ENCODE data around the gene ZNRF1. TPM values are rescaled to one million over a fixed set of nuclear protein-coding genes. Genes with fewer than 3 reads are reported as not detected.
A peak's percentile ranks its signal among the peaks of the same experiment; 100 is the strongest.

The ZNRF1 gene
- total RNA-seq, 4 donors from 2014 or later, result 19.3 to 46.7 (median 32.9) TPM

DNA sequence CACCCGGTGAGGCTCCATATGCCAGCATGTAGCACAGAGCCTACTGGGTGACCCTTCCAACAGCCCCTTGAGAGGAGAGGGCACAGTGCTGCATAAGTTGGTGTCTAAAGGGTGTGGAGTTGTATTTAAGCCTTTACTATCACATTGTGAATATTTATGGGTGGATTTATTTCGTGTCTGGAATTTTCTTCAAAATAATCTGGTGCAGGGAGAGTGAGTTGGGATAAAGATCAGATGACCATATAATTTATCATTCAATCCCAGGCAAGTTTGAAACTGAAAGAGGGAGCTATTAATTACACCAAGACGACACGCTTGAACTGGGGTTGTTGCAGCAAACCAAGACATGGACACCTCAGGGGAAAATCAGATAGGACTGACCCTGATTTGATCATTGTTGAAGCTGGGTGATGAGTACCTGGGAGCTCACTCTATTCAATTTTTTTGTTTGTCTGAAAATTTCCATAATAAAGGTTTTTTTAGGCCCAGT, 75.5 kb downstream of the ZNRF1 start:
- 84 to 86% methylated on average over 4 of the region's 4 CpGs for WGBS, 2 donors
- TF ChIP-seq POLR2A (IDR thresholded peaks at IDR 0.05), result no peak
- TF ChIP-seq, protein P1, sequence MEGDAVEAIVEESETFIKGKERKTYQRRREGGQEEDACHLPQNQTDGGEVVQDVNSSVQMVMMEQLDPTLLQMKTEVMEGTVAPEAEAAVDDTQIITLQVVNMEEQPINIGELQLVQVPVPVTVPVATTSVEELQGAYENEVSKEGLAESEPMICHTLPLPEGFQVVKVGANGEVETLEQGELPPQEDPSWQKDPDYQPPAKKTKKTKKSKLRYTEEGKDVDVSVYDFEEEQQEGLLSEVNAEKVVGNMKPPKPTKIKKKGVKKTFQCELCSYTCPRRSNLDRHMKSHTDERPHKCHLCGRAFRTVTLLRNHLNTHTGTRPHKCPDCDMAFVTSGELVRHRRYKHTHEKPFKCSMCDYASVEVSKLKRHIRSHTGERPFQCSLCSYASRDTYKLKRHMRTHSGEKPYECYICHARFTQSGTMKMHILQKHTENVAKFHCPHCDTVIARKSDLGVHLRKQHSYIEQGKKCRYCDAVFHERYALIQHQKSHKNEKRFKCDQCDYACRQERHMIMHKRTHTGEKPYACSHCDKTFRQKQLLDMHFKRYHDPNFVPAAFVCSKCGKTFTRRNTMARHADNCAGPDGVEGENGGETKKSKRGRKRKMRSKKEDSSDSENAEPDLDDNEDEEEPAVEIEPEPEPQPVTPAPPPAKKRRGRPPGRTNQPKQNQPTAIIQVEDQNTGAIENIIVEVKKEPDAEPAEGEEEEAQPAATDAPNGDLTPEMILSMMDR (IDR thresholded peaks at IDR 0.05), result no peak
- intact Hi-C loops (cut with DNase I; ENCODE audit: low total_unique reads), result no loop called here
- no peak for DNase-seq (ENCODE audit: low spot score in 2 of 2)
- no peak overlapping the region for H3K4me3 ChIP-seq (ENCODE audit: low read depth, poor library complexity, severe bottlenecking)

DNA sequence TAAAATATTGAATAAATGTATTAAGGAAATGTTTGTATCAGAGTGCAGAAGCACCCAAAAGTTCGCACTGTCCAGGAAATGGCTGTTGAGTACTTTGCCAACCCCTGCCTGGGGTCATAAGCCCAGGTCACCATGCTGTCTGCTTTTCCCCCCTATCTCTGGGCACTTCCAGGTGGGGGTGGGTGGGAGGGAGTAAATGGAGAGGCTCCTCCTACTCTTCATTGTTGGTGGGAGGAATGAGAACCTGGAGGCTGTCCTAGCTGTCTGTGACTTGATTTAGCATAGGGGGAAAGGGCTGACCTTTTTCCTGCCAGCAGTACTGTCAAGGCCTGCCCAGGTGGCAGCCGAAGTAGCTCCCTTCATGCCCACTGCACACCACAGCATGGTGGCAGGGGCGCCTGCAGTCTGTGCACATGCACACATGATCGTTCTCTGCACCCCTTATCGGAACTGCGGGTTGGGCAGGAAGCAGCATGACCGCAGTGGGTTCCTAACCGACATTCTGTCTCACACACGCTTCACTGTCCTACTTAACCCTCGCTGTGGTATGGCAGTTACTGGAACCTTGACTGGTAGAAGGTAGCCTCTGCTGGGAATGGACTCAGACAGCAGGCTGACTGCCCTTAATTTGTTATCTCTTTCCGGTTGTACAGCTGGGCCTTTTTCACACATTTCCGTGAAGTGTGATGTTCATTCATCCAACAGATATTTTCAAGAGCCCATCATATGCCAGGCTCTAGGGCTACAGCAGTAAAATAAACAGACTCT, 76.3 kb downstream of the ZNRF1 start:
- peak in 1 of 2 donors; percentile 48 for DNase-seq (ENCODE audit: low spot score in 2 of 2)
- TF ChIP-seq POLR2A (IDR thresholded peaks at IDR 0.05), result no peak
- TF ChIP-seq, protein P1 (IDR thresholded peaks at IDR 0.05), result no peak
- intact Hi-C loops (cut with DNase I; ENCODE audit: low total_unique reads), result no loop called here
- 63 to 64% methylated on average over 10 to 12 of the region's 12 CpGs for WGBS, 2 donors
- H3K4me3 ChIP-seq (ENCODE audit: low read depth, poor library complexity, severe bottlenecking), result no peak overlapping the region

DNA sequence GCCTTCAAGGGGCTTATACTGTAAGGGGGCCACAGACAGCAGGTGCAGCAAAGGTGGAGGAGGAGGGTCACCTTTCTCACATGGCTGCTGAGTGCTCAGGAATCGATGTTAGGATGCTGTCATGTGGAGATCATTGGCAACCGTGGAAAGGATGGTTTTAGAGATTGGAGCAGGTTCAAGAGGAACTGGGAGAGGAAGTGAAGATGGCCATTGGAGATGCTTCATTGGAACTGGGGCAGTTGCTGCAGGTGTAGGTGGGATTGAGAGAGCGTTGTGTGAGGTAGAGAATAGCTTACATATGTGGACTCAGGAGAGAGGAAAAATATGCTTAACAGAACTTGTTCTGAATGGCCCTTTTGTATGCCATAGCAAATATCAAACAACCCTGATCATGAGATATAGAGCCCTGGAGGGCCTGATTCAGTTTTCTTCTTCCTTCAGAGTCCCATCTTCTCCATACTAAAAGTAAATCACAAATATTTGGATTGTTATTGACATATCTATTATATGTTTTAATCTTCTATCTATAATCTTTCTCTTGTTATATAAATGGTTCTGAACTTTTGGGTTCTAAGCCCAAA, 77.0 kb downstream of the ZNRF1 start:
- 75 to 77% methylated on average over 3 of the region's 3 CpGs for WGBS, 2 donors
- intact Hi-C loops (cut with DNase I; ENCODE audit: low total_unique reads), result no loop called here
- TF ChIP-seq POLR2A (IDR thresholded peaks at IDR 0.05), result no peak
- TF ChIP-seq, protein P1 (IDR thresholded peaks at IDR 0.05), result no peak
- DNase-seq (ENCODE audit: low spot score in 2 of 2), result no peak
- H3K4me3 ChIP-seq (ENCODE audit: low read depth, poor library complexity, severe bottlenecking), result no peak overlapping the region

DNA sequence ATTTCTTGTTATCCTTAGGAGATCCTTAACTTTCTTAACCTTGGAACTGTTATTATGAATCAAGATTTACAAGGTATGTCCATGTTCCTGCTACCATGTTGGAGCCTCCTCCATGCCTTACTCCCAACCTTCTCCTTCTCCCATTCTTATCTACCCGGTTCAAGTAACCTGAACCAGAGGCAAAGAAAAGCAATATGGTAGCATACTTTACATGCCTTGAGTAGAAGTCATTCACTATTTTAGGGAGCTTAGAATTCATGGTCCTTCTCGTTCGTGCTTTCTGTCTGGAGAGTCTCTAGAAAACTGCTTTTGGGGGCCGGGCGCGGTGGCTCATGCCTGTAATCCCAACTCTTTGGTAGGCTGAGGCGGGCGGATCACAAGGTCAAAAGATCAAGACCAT, 80.1 kb downstream of the ZNRF1 start:
- intact Hi-C loops (cut with DNase I; ENCODE audit: low total_unique reads), result no loop called here
- no peak for TF ChIP-seq POLR2A (IDR thresholded peaks at IDR 0.05)
- TF ChIP-seq, protein P1 (IDR thresholded peaks at IDR 0.05), result no peak
- 97 to 99% methylated on average over 8 of the region's 8 CpGs for WGBS, 2 donors
- DNase-seq (ENCODE audit: low spot score in 2 of 2), result no peak
- H3K4me3 ChIP-seq (ENCODE audit: low read depth, poor library complexity, severe bottlenecking), result no peak overlapping the region

DNA sequence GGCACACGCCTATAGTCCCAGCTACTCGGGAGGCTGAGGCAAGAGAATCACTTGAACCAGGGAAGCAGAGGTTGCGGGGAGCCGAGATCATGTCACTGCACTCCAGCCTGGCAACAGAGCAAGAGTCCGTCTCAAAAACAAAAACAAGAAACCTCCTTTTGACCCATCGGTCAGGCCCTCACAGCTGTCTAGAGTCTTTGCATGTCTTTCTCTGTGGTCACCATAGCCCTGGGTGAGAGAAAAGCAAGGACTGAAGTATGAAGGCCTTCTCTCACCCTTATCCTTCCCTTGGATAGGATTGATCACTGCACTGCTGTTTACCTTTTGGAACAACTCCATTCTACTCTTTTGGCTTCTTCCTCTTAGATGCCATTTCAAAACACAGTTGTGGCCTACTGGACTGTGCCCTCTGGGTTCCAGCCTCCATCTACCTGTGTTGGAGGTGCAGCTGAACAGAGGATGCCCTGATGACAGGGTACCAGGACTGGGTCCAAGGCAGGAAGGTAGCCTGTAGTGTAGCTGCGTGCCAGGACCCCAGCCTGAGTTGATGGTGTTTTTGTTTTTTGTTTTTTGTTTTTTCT, 80.6 kb downstream of the ZNRF1 start:
- no peak for DNase-seq (ENCODE audit: low spot score in 2 of 2)
- TF ChIP-seq, protein P1 (IDR thresholded peaks at IDR 0.05), result no peak
- no peak for TF ChIP-seq POLR2A (IDR thresholded peaks at IDR 0.05)
- no peak overlapping the region for H3K4me3 ChIP-seq (ENCODE audit: low read depth, poor library complexity, severe bottlenecking)
- WGBS, 2 donors, result 94 to 96% methylated on average over 7 of the region's 7 CpGs
- intact Hi-C loops (cut with DNase I; ENCODE audit: low total_unique reads), result no loop called here

Data from lower leg skin (tissue), 4 donors.